Osteocyte (in vitro differentiated cells): ENCODE measurements around the gene BCAR1. TPM values are rescaled to one million over a fixed set of nuclear protein-coding genes. Genes with fewer than 3 reads are reported as not detected.

Experiments used
- DNase-seq: peaks from one replicate; pipeline ENCODE4 v3.0.0; 2021; ENCODE audit warnings: mixed read lengths; ENCODE audit not compliant: unreplicated experiment; ENCODE audit errors: extremely low spot score
- H3K27ac Mint-ChIP-seq: one replicate; pipeline ENCODE4 v1.8.0; 2021; ENCODE audit warnings: mild to moderate bottlenecking, mixed read lengths; ENCODE audit not compliant: unreplicated experiment
- H3K27me3 Mint-ChIP-seq: one replicate; pipeline ENCODE4 v1.8.0; 2021; ENCODE audit warnings: mixed read lengths; ENCODE audit not compliant: unreplicated experiment
- H3K36me3 Mint-ChIP-seq: one replicate; pipeline ENCODE4 v1.8.0; 2021; ENCODE audit warnings: mixed read lengths; ENCODE audit not compliant: unreplicated experiment
- H3K4me1 Mint-ChIP-seq: one replicate; pipeline ENCODE4 v1.8.0; 2021; ENCODE audit warnings: mixed read lengths; ENCODE audit not compliant: unreplicated experiment
- H3K4me3 Mint-ChIP-seq: one replicate; pipeline ENCODE4 v1.8.0; 2021; ENCODE audit warnings: mild to moderate bottlenecking, moderate library complexity, mixed read lengths; ENCODE audit not compliant: unreplicated experiment
- H3K9me3 Mint-ChIP-seq: one replicate; pipeline ENCODE4 v1.8.0; 2021; ENCODE audit warnings: mixed read lengths; ENCODE audit not compliant: unreplicated experiment
- total RNA-seq: library from RNA; stranded (reverse); gene quantifications from 2 replicates; pipeline ENCODE4 v1.2.1, GENCODE V29; 2021
- TF ChIP-seq, protein P1 (sequence below): fragments of 200-600 bp; sonication (generic); IDR thresholded peaks from 2 replicates; pipeline ENCODE4 v1.5.0; 2021; ENCODE audit warnings: antibody characterized with exemption, mild to moderate bottlenecking, moderate library complexity

The BCAR1 gene
- total RNA-seq, 1 donor from 2014 or later: 138 TPM

DNA sequence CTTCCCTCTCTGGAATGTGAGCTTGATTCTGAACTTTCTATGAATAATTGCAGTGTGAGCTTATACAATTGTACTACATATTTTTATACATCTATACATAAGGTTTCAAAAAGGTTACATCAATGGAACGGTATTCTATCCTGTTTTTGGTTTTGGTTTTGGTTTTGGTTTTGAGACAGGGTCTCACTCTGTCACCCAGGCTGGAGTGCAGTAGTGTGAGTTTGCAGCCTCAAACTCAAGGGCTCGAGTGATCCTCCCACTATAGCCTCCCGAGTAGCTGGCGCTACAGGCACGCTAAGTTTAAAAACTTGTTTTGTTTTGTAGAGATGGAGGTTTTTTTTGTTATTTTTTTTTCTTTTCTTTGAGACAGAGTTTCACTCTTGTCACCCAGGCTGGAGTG, 31.6 kb downstream of the BCAR1 start:
- TF ChIP-seq, protein P1, sequence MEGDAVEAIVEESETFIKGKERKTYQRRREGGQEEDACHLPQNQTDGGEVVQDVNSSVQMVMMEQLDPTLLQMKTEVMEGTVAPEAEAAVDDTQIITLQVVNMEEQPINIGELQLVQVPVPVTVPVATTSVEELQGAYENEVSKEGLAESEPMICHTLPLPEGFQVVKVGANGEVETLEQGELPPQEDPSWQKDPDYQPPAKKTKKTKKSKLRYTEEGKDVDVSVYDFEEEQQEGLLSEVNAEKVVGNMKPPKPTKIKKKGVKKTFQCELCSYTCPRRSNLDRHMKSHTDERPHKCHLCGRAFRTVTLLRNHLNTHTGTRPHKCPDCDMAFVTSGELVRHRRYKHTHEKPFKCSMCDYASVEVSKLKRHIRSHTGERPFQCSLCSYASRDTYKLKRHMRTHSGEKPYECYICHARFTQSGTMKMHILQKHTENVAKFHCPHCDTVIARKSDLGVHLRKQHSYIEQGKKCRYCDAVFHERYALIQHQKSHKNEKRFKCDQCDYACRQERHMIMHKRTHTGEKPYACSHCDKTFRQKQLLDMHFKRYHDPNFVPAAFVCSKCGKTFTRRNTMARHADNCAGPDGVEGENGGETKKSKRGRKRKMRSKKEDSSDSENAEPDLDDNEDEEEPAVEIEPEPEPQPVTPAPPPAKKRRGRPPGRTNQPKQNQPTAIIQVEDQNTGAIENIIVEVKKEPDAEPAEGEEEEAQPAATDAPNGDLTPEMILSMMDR: no peak
- DNase-seq: no peak
- Mint-ChIP-seq H3K4me1 (peaks cover 12% of the 10 kb centered on the region), H3K4me3 (no peak overlapping the region), H3K27me3 (no peaks in the 10 kb centered on the region), H3K27ac (no peak overlapping the region), H3K9me3 (no peaks in the 10 kb centered on the region), H3K36me3 (no peaks in the 10 kb centered on the region)

DNA sequence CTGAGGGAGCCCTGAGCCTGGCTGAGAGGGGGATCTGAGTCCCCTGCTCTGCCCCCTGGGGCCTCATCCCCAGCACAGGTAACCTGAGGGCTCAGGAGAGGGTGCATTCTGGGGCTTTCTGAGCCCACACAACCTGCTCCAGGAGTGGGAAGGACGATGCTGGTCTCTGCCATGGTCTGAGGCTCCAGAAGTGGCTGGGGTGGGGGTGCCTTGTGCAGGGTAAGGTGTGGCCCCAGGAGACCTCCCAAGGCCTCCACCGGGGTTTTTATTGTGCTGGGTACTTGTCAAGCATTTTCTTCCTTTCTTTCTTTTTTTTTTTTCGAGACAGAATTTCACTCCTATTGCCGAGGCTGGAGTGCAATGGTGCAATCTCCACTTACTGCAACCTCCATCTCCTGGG, 32.3 kb downstream of the BCAR1 start:
- TF ChIP-seq, protein P1: no peak
- H3K4me1 Mint-ChIP-seq: peaks cover 8% of the 10 kb centered on the region
- no peak overlapping the region for H3K4me3 Mint-ChIP-seq
- no peaks in the 10 kb centered on the region for H3K27me3 Mint-ChIP-seq
- no peak for DNase-seq
- no peaks in the 10 kb centered on the region for H3K9me3 Mint-ChIP-seq
- H3K27ac Mint-ChIP-seq: no peak overlapping the region
- H3K36me3 Mint-ChIP-seq: no peaks in the 10 kb centered on the region

DNA sequence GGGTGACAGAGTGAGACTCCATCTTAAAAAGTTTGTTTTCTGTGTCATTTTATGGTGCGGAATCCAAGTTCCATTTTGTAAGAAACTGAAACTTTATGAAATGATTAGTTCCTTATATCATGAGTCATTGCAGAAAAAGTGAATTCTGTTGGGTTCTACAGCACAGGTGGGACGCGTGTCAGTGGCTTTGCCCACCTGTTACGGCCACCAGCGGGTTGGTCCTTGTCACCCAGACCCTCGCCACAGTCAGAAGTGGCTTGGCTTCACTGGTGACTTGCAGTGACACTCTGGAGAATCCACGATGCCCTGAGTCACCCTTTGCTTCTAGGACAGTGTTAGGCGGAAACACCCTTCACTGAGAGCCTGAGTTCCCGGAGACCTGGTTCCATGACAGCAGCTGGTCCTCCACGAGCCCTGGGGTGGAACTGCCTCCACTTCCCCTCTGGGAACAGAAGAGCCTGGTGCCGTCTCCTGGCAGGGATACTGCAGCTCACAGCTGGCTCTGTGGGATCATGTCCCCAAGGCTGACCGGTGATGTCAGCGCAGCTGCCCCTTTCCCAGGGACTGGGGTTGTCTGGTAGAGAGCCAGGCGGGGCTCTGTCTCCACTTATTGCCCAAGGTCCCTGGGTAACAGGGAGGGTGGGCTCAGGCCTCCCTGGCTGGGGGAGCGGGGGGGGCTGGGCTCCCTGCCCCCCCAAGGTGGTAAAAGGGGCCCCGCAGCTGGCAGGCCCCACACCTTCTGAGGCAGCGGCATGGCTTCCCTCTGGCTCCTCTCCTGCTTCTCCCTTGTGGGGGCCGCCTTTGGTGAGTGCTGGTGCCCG, 33.0 kb downstream of the BCAR1 start, which contains the start of gene CTRB1:
Gene CTRB1, plus strand, starts transcription at position 733 of the 821 bp plus-strand sequence. Its CDS starts 20 bp downstream, at position 753.
- Mint-ChIP-seq H3K4me1 (peaks cover 8% of the 10 kb centered on the region), H3K36me3 (no peaks in the 10 kb centered on the region), H3K27me3 (no peaks in the 10 kb centered on the region), H3K9me3 (no peaks in the 10 kb centered on the region), H3K4me3 (no peak within 1 kb of the TSS), H3K27ac (no peak within 1 kb of the TSS)
- DNase-seq: no peak
- TF ChIP-seq, protein P1: no peak

DNA sequence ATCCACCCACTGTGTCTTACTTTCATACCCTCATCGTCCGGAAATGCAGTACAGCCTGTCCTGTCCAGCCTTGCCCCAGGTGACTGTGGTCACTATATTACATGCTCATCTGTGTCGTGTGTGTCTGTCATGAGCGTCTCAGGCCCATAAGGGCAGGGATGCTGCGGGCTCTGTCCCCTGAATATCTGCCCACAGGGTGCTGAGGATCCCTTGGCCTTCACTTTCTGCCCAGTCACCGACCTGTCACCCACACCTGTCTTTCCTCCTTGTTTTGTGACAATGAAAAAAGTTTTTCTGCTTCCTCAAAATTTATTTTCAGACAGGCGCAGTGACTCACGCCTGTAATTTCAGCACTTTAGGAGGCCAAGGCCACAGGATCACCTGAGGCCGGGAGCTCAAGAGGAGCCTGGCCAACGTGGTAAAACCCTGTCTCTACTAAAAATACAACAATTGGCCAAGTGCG, 34.0 kb downstream of the BCAR1 start:
- Mint-ChIP-seq H3K27me3 (peaks cover under 1% of the 10 kb centered on the region), H3K4me1 (peaks cover 8% of the 10 kb centered on the region), H3K36me3 (no peaks in the 10 kb centered on the region), H3K27ac (no peak overlapping the region), H3K9me3 (no peaks in the 10 kb centered on the region), H3K4me3 (no peak overlapping the region)
- TF ChIP-seq, protein P1: no peak
- no peak for DNase-seq

DNA sequence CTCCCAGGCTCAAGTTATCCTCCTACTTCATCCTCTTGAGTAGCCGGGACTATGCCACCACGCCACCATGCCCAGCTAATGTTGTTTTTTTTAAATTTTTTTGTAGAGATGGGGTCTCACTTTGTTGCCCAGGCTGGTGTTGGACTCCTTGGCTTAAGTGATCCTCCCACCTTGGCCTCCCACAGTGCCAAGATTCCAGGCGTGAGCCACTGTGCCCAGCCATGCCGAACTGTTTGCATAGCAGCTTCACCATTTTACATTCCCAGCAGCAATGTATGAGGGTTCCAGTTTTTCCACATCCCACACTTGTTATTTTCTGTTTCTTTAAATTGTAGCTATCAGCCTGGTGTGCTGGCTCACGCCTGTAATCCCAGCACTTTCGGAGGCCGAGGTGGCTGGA, 34.8 kb downstream of the BCAR1 start:
- DNase-seq: no peak
- Mint-ChIP-seq H3K36me3 (no peaks in the 10 kb centered on the region), H3K27ac (no peak overlapping the region), H3K9me3 (no peaks in the 10 kb centered on the region), H3K4me3 (no peak overlapping the region), H3K4me1 (peaks cover 8% of the 10 kb centered on the region), H3K27me3 (peaks cover 2% of the 10 kb centered on the region)
- TF ChIP-seq, protein P1: no peak
